H9 (cell line): ENCODE results near the gene LMX1B. TPM values are rescaled to one million over a fixed set of nuclear protein-coding genes. Genes with fewer than 3 reads are reported as not detected.
A peak's percentile ranks its signal among the peaks of the same experiment; 100 is the strongest.

Source experiments
- DNase-seq: peaks from one replicate; pipeline ENCODE4 v3.0.0-alpha.2; 2017
- H2AFZ ChIP-seq: one replicate; pipeline ENCODE4 v1.6.1; 2013; ENCODE audit warnings: mild to moderate bottlenecking, low read length, control low read depth, moderate library complexity
- H2AK5ac ChIP-seq: 2 replicates; pipeline ENCODE4 v1.6.1; 2013; ENCODE audit warnings: low read length, control low read depth, mixed read lengths; ENCODE audit not compliant: insufficient read length
- H2BK120ac ChIP-seq: one replicate; pipeline ENCODE4 v1.6.1; 2013; ENCODE audit warnings: low read depth, mild to moderate bottlenecking, low read length, control low read depth, inconsistent platforms; ENCODE audit not compliant: poor library complexity, severe bottlenecking
- H2BK12ac ChIP-seq: 2 replicates; pipeline ENCODE4 v1.6.1; 2013; ENCODE audit warnings: low read length, control low read depth, mixed read lengths, low read depth; ENCODE audit not compliant: insufficient read length
- H2BK15ac ChIP-seq: 2 replicates; pipeline ENCODE4 v1.6.1; 2013; ENCODE audit warnings: low read depth, low read length, control low read depth
- H2BK20ac ChIP-seq: one replicate; pipeline ENCODE4 v1.6.1; 2013; ENCODE audit warnings: low read depth, mild to moderate bottlenecking, low read length, control low read depth, inconsistent platforms; ENCODE audit not compliant: poor library complexity, severe bottlenecking
- H2BK5ac ChIP-seq: 2 replicates; pipeline ENCODE4 v1.6.1; 2013; ENCODE audit warnings: low read length, control low read depth, mixed read lengths; ENCODE audit not compliant: insufficient read length
- H3K14ac ChIP-seq: 2 replicates; pipeline ENCODE4 v1.6.1; 2013; ENCODE audit warnings: low read length, control low read depth; ENCODE audit not compliant: insufficient read depth
- H3K18ac ChIP-seq: 2 replicates; pipeline ENCODE4 v1.6.1; 2013; ENCODE audit warnings: low read depth, mild to moderate bottlenecking, mixed read lengths, low read length, control low read depth; ENCODE audit not compliant: insufficient read length
- H3K23ac ChIP-seq: 2 replicates; pipeline ENCODE4 v1.6.1; 2013; ENCODE audit warnings: low read length, control low read depth, mixed read lengths, low read depth; ENCODE audit not compliant: insufficient read length
- H3K23me2 ChIP-seq: 2 replicates; pipeline ENCODE4 v1.6.1; 2013; ENCODE audit warnings: low read depth, mild to moderate bottlenecking, mixed read lengths, low read length, control low read depth; ENCODE audit not compliant: insufficient read length, poor library complexity, severe bottlenecking
- H3K27ac ChIP-seq: 2 replicates; pipeline ENCODE4 v1.5.1; 2013; ENCODE audit warnings: low read length, control low read depth, mixed read lengths, low read depth; ENCODE audit not compliant: insufficient read length
- H3K27me3 ChIP-seq: 2 replicates; pipeline ENCODE4 v1.6.1; 2013; ENCODE audit warnings: low read length, control low read depth, inconsistent platforms; ENCODE audit not compliant: insufficient read depth
- H3K4ac ChIP-seq: 2 replicates; pipeline ENCODE4 v1.6.1; 2013; ENCODE audit warnings: low read depth, mild to moderate bottlenecking, control low read depth, inconsistent platforms, low read length, moderate library complexity
- H3K4me1 ChIP-seq: 2 replicates; pipeline ENCODE4 v1.6.1; 2013; ENCODE audit warnings: low read length, control low read depth, inconsistent platforms; ENCODE audit not compliant: insufficient read depth
- H3K4me2 ChIP-seq: 2 replicates; pipeline ENCODE4 v1.6.1; 2013; ENCODE audit warnings: low read length, control low read depth, mixed read lengths; ENCODE audit not compliant: insufficient read length, insufficient read depth
- H3K56ac ChIP-seq: 2 replicates; pipeline ENCODE4 v1.6.1; 2013; ENCODE audit warnings: low read depth, mild to moderate bottlenecking, mixed read lengths, low read length, control low read depth; ENCODE audit not compliant: insufficient read length
- H3K79me1 ChIP-seq: 2 replicates; pipeline ENCODE4 v1.6.1; 2013; ENCODE audit warnings: low read depth, mild to moderate bottlenecking, moderate library complexity, low read length, control low read depth, inconsistent platforms; ENCODE audit not compliant: insufficient read depth, poor library complexity, severe bottlenecking
- H3K79me2 ChIP-seq: 2 replicates; pipeline ENCODE4 v1.6.1; 2013; ENCODE audit warnings: low read length, control low read depth, inconsistent platforms; ENCODE audit not compliant: insufficient read depth
- H3K9ac ChIP-seq: 2 replicates; pipeline ENCODE4 v1.6.1; 2013; ENCODE audit warnings: low read length, control low read depth, mixed read lengths; ENCODE audit not compliant: insufficient read length; ENCODE audit errors: extremely low read depth
- H3K9me3 ChIP-seq: one replicate; pipeline ENCODE4 v1.6.1; 2013; ENCODE audit warnings: low read depth, low read length, inconsistent platforms; ENCODE audit not compliant: control insufficient read depth
- H3T11ph ChIP-seq: one replicate; pipeline ENCODE4 v1.6.1; 2013; ENCODE audit warnings: mild to moderate bottlenecking, low read length, control low read depth, inconsistent platforms
- H4K20me1 ChIP-seq: one replicate; pipeline ENCODE4 v1.6.1; 2013; ENCODE audit not compliant: control insufficient read depth, insufficient read length, insufficient read depth
- H4K5ac ChIP-seq: 2 replicates; pipeline ENCODE4 v1.6.1; 2013; ENCODE audit warnings: low read depth, mild to moderate bottlenecking, mixed read lengths, low read length, control low read depth; ENCODE audit not compliant: insufficient read length
- H4K8ac ChIP-seq: replicated peaks from 2 replicates; pipeline ENCODE4 v1.6.1; 2013; ENCODE audit warnings: low read length, control low read depth, mixed read lengths, low read depth; ENCODE audit not compliant: insufficient read length
- H4K91ac ChIP-seq: 2 replicates; pipeline ENCODE4 v1.6.1; 2013; ENCODE audit warnings: low read depth, mild to moderate bottlenecking, moderate library complexity, mixed read lengths, low read length, control low read depth; ENCODE audit not compliant: insufficient read length
- H3K27ac Mint-ChIP-seq, 3 experiments: 2 replicates in 2 of 3; 3 replicates in 1 of 3; pipeline ENCODE4 v1.8.0; 2020 to 2021; ENCODE audit warnings: mixed read lengths in 3 of 3, mild to moderate bottlenecking in 1 of 3, moderate library complexity in 1 of 3
- H3K27me3 Mint-ChIP-seq: 2 replicates; pipeline ENCODE4 v1.8.0; 2021; ENCODE audit warnings: low read depth, mild to moderate bottlenecking, moderate library complexity, mixed read lengths
- H3K36me3 Mint-ChIP-seq, 3 experiments: 2 replicates in 2 of 3; 3 replicates in 1 of 3; pipeline ENCODE4 v1.8.0; 2020 to 2021; ENCODE audit warnings: low read depth in 3 of 3, mixed read lengths in 3 of 3; ENCODE audit not compliant: insufficient read depth in 1 of 3
- H3K4me1 Mint-ChIP-seq, 2 experiments: 2 replicates each; pipeline ENCODE4 v1.8.0; 2020; ENCODE audit warnings: mixed read lengths in 2 of 2
- H3K4me3 Mint-ChIP-seq, 2 experiments: 2 replicates in 1 of 2; 3 replicates in 1 of 2; pipeline ENCODE4 v1.8.0; 2020 to 2021; ENCODE audit warnings: mild to moderate bottlenecking in 2 of 2, mixed read lengths in 2 of 2, moderate library complexity in 1 of 2
- H3K9me3 Mint-ChIP-seq, 2 experiments: 2 replicates in 1 of 2; 3 replicates in 1 of 2; pipeline ENCODE4 v1.8.0; 2020; ENCODE audit warnings: mild to moderate bottlenecking in 2 of 2, mixed read lengths in 2 of 2, moderate library complexity in 1 of 2
- CTCF ChIP-seq: fragments of 200-600 bp; sonication (generic); conservative IDR thresholded peaks from 3 replicates; pipeline ENCODE4 v1.8.0; 2021; ENCODE audit warnings: antibody characterized with exemption, mild to moderate bottlenecking
- WGBS: extraction: QIAGEN DNeasy Blood & Tissue Kit; methylation state at CpG from one replicate; pipeline ENCODE4 v1.1.7; 2013; ENCODE audit warnings: missing lambda C conversion rate, low lambda C conversion rate, mixed read lengths; ENCODE audit not compliant: insufficient read length; ENCODE audit errors: extremely low coverage; 5-methylcytosine and 5-hydroxymethylcytosine counted together
- total RNA-seq: library from RNA; stranded (reverse); gene quantifications from 2 replicates; pipeline ENCODE4 v1.2.1, GENCODE V29; 2021

The LMX1B gene
- total RNA-seq, 1 experiment from 2014 or later = 0.85 TPM

GRCh38 chr9:126621919-126622735, 8.4 kb downstream of the LMX1B start:
- no peaks in the 10 kb centered on the region for H3K9me3 ChIP-seq
- peaks cover 37 to 74% of the 10 kb centered on the region in 2 experiments for H3K4me1 Mint-ChIP-seq

More at GRCh38 chr9:126621919-126622735, 8.4 kb downstream of the LMX1B start:
- no peaks in the 10 kb centered on the region for H3K79me1 ChIP-seq
- no peak overlapping the region for H2BK12ac ChIP-seq
- H2BK5ac ChIP-seq = no peak overlapping the region
- peaks cover 100% of the 10 kb centered on the region for H3K27me3 Mint-ChIP-seq
- no peak overlapping the region for H3K18ac ChIP-seq
- no peak overlapping the region for H3K27ac ChIP-seq
- peaks cover 98% of the 10 kb centered on the region for H3K27me3 ChIP-seq
- no peak overlapping the region for H3T11ph ChIP-seq
- H2AK5ac ChIP-seq = no peak overlapping the region
- H3K9me3 Mint-ChIP-seq = peaks cover 0 to 5% of the 10 kb centered on the region in 2 experiments; a peak in 1 of 5 replicates
- H4K91ac ChIP-seq = no peak overlapping the region
- H3K4me1 ChIP-seq = peaks cover 3% of the 10 kb centered on the region; the same call in 1 of the 2 replicates
- H2BK15ac ChIP-seq = no peak overlapping the region
- no CpG with 5 or more reads among the region's 18 CpGs for WGBS
- no peak overlapping the region for H2BK120ac ChIP-seq
- H3K56ac ChIP-seq = no peak overlapping the region
- peak; percentile 68 for DNase-seq
- H3K4me2 ChIP-seq = no peak overlapping the region
- H4K20me1 ChIP-seq = no peaks in the 10 kb centered on the region
- H3K27ac Mint-ChIP-seq = no peak overlapping the region
- H2BK20ac ChIP-seq = no peak overlapping the region
- H3K14ac ChIP-seq = no peak overlapping the region
- H2AFZ ChIP-seq = no peak overlapping the region
- H3K36me3 Mint-ChIP-seq = no peaks in the 10 kb centered on the region; a peak in 1 of 7 replicates
- no peak overlapping the region for H4K8ac ChIP-seq
- no peak overlapping the region for H3K23ac ChIP-seq
- H3K4ac ChIP-seq = no peak overlapping the region
- no peak for TF ChIP-seq CTCF
- H3K4me3 Mint-ChIP-seq = peak overlapping the region in 1 of 2 experiments; percentile 66; a peak in 2 of 5 replicates
- H3K79me2 ChIP-seq = no peaks in the 10 kb centered on the region
- peaks cover 11% of the 10 kb centered on the region for H3K23me2 ChIP-seq
- no peak overlapping the region for H4K5ac ChIP-seq
- H3K9ac ChIP-seq = no peak overlapping the region
